H9 (cell line): ENCODE measurements around the gene RAD1. TPM values are rescaled to one million over a fixed set of nuclear protein-coding genes. Genes with fewer than 3 reads are reported as not detected.

Experiments used
- DNase-seq: peaks from one replicate; pipeline ENCODE4 v3.0.0-alpha.2; 2017
- H2AFZ ChIP-seq: one replicate; pipeline ENCODE4 v1.6.1; 2013; ENCODE audit warnings: mild to moderate bottlenecking, low read length, control low read depth, moderate library complexity
- H2AK5ac ChIP-seq: 2 replicates; pipeline ENCODE4 v1.6.1; 2013; ENCODE audit warnings: low read length, control low read depth, mixed read lengths; ENCODE audit not compliant: insufficient read length
- H2BK120ac ChIP-seq: one replicate; pipeline ENCODE4 v1.6.1; 2013; ENCODE audit warnings: low read depth, mild to moderate bottlenecking, low read length, control low read depth, inconsistent platforms; ENCODE audit not compliant: poor library complexity, severe bottlenecking
- H2BK12ac ChIP-seq: 2 replicates; pipeline ENCODE4 v1.6.1; 2013; ENCODE audit warnings: low read length, control low read depth, mixed read lengths, low read depth; ENCODE audit not compliant: insufficient read length
- H2BK15ac ChIP-seq: 2 replicates; pipeline ENCODE4 v1.6.1; 2013; ENCODE audit warnings: low read depth, low read length, control low read depth
- H2BK20ac ChIP-seq: one replicate; pipeline ENCODE4 v1.6.1; 2013; ENCODE audit warnings: low read depth, mild to moderate bottlenecking, low read length, control low read depth, inconsistent platforms; ENCODE audit not compliant: poor library complexity, severe bottlenecking
- H2BK5ac ChIP-seq: 2 replicates; pipeline ENCODE4 v1.6.1; 2013; ENCODE audit warnings: low read length, control low read depth, mixed read lengths; ENCODE audit not compliant: insufficient read length
- H3K14ac ChIP-seq: 2 replicates; pipeline ENCODE4 v1.6.1; 2013; ENCODE audit warnings: low read length, control low read depth; ENCODE audit not compliant: insufficient read depth
- H3K18ac ChIP-seq: 2 replicates; pipeline ENCODE4 v1.6.1; 2013; ENCODE audit warnings: low read depth, mild to moderate bottlenecking, mixed read lengths, low read length, control low read depth; ENCODE audit not compliant: insufficient read length
- H3K23ac ChIP-seq: 2 replicates; pipeline ENCODE4 v1.6.1; 2013; ENCODE audit warnings: low read length, control low read depth, mixed read lengths, low read depth; ENCODE audit not compliant: insufficient read length
- H3K23me2 ChIP-seq: 2 replicates; pipeline ENCODE4 v1.6.1; 2013; ENCODE audit warnings: low read depth, mild to moderate bottlenecking, mixed read lengths, low read length, control low read depth; ENCODE audit not compliant: insufficient read length, poor library complexity, severe bottlenecking
- H3K27ac ChIP-seq: 2 replicates; pipeline ENCODE4 v1.5.1; 2013; ENCODE audit warnings: low read length, control low read depth, mixed read lengths, low read depth; ENCODE audit not compliant: insufficient read length
- H3K27me3 ChIP-seq: 2 replicates; pipeline ENCODE4 v1.6.1; 2013; ENCODE audit warnings: low read length, control low read depth, inconsistent platforms; ENCODE audit not compliant: insufficient read depth
- H3K4ac ChIP-seq: 2 replicates; pipeline ENCODE4 v1.6.1; 2013; ENCODE audit warnings: low read depth, mild to moderate bottlenecking, control low read depth, inconsistent platforms, low read length, moderate library complexity
- H3K4me1 ChIP-seq: 2 replicates; pipeline ENCODE4 v1.6.1; 2013; ENCODE audit warnings: low read length, control low read depth, inconsistent platforms; ENCODE audit not compliant: insufficient read depth
- H3K4me2 ChIP-seq: 2 replicates; pipeline ENCODE4 v1.6.1; 2013; ENCODE audit warnings: low read length, control low read depth, mixed read lengths; ENCODE audit not compliant: insufficient read length, insufficient read depth
- H3K56ac ChIP-seq: 2 replicates; pipeline ENCODE4 v1.6.1; 2013; ENCODE audit warnings: low read depth, mild to moderate bottlenecking, mixed read lengths, low read length, control low read depth; ENCODE audit not compliant: insufficient read length
- H3K79me1 ChIP-seq: 2 replicates; pipeline ENCODE4 v1.6.1; 2013; ENCODE audit warnings: low read depth, mild to moderate bottlenecking, moderate library complexity, low read length, control low read depth, inconsistent platforms; ENCODE audit not compliant: insufficient read depth, poor library complexity, severe bottlenecking
- H3K79me2 ChIP-seq: 2 replicates; pipeline ENCODE4 v1.6.1; 2013; ENCODE audit warnings: low read length, control low read depth, inconsistent platforms; ENCODE audit not compliant: insufficient read depth
- H3K9ac ChIP-seq: 2 replicates; pipeline ENCODE4 v1.6.1; 2013; ENCODE audit warnings: low read length, control low read depth, mixed read lengths; ENCODE audit not compliant: insufficient read length; ENCODE audit errors: extremely low read depth
- H3K9me3 ChIP-seq: one replicate; pipeline ENCODE4 v1.6.1; 2013; ENCODE audit warnings: low read depth, low read length, inconsistent platforms; ENCODE audit not compliant: control insufficient read depth
- H3T11ph ChIP-seq: one replicate; pipeline ENCODE4 v1.6.1; 2013; ENCODE audit warnings: mild to moderate bottlenecking, low read length, control low read depth, inconsistent platforms
- H4K20me1 ChIP-seq: one replicate; pipeline ENCODE4 v1.6.1; 2013; ENCODE audit not compliant: control insufficient read depth, insufficient read length, insufficient read depth
- H4K5ac ChIP-seq: 2 replicates; pipeline ENCODE4 v1.6.1; 2013; ENCODE audit warnings: low read depth, mild to moderate bottlenecking, mixed read lengths, low read length, control low read depth; ENCODE audit not compliant: insufficient read length
- H4K8ac ChIP-seq: replicated peaks from 2 replicates; pipeline ENCODE4 v1.6.1; 2013; ENCODE audit warnings: low read length, control low read depth, mixed read lengths, low read depth; ENCODE audit not compliant: insufficient read length
- H4K91ac ChIP-seq: 2 replicates; pipeline ENCODE4 v1.6.1; 2013; ENCODE audit warnings: low read depth, mild to moderate bottlenecking, moderate library complexity, mixed read lengths, low read length, control low read depth; ENCODE audit not compliant: insufficient read length
- H3K27ac Mint-ChIP-seq, 3 experiments: 2 replicates in 2 of 3; 3 replicates in 1 of 3; pipeline ENCODE4 v1.8.0; 2020 to 2021; ENCODE audit warnings: mixed read lengths in 3 of 3, mild to moderate bottlenecking in 1 of 3, moderate library complexity in 1 of 3
- H3K27me3 Mint-ChIP-seq: 2 replicates; pipeline ENCODE4 v1.8.0; 2021; ENCODE audit warnings: low read depth, mild to moderate bottlenecking, moderate library complexity, mixed read lengths
- H3K36me3 Mint-ChIP-seq, 3 experiments: 2 replicates in 2 of 3; 3 replicates in 1 of 3; pipeline ENCODE4 v1.8.0; 2020 to 2021; ENCODE audit warnings: low read depth in 3 of 3, mixed read lengths in 3 of 3; ENCODE audit not compliant: insufficient read depth in 1 of 3
- H3K4me1 Mint-ChIP-seq, 2 experiments: 2 replicates each; pipeline ENCODE4 v1.8.0; 2020; ENCODE audit warnings: mixed read lengths in 2 of 2
- H3K4me3 Mint-ChIP-seq, 2 experiments: 2 replicates in 1 of 2; 3 replicates in 1 of 2; pipeline ENCODE4 v1.8.0; 2020 to 2021; ENCODE audit warnings: mild to moderate bottlenecking in 2 of 2, mixed read lengths in 2 of 2, moderate library complexity in 1 of 2
- H3K9me3 Mint-ChIP-seq, 2 experiments: 2 replicates in 1 of 2; 3 replicates in 1 of 2; pipeline ENCODE4 v1.8.0; 2020; ENCODE audit warnings: mild to moderate bottlenecking in 2 of 2, mixed read lengths in 2 of 2, moderate library complexity in 1 of 2
- WGBS: extraction: QIAGEN DNeasy Blood & Tissue Kit; methylation state at CpG from one replicate; pipeline ENCODE4 v1.1.7; 2013; ENCODE audit warnings: missing lambda C conversion rate, low lambda C conversion rate, mixed read lengths; ENCODE audit not compliant: insufficient read length; ENCODE audit errors: extremely low coverage; 5-methylcytosine and 5-hydroxymethylcytosine counted together
- total RNA-seq: library from RNA; stranded (reverse); gene quantifications from 2 replicates; pipeline ENCODE4 v1.2.1, GENCODE V29; 2021
- TF ChIP-seq, protein P1 (sequence below): fragments of 200-600 bp; sonication (generic); conservative IDR thresholded peaks from 3 replicates; pipeline ENCODE4 v1.8.0; 2021; ENCODE audit warnings: antibody characterized with exemption, mild to moderate bottlenecking

The RAD1 gene
- total RNA-seq, 1 experiment from 2014 or later: 39.5 TPM

DNA sequence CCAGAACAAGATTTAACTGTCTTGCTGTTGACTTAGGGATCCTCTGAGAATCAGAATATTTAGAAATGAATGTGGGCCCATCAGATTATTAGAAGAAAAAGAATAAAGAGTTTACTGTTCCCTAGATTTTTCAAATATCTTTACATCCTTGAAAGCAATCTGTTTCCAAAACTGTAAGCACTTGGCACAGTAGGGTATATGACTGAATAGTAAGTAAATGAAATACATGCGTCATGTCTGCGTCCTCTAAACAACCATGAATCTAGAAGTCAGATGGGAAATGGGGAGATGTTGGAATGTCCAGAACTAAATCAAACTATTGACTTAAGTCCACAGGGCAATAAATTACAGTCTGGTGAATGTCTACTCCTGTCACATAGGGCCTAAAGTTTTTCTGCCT is 50.2 kb downstream of the RAD1 start:
- no peaks in the 10 kb centered on the region for H3K9me3 ChIP-seq
- H2AFZ ChIP-seq: no peak overlapping the region
- no peaks in the 10 kb centered on the region for H4K20me1 ChIP-seq
- no peak overlapping the region for H2BK12ac ChIP-seq
- no peak overlapping the region for H3K9ac ChIP-seq
- no peaks in the 10 kb centered on the region; a peak in 1 of 5 replicates for H3K9me3 Mint-ChIP-seq
- no peak overlapping the region for H2BK20ac ChIP-seq
- H3K23ac ChIP-seq: no peak overlapping the region
- TF ChIP-seq, protein P1, sequence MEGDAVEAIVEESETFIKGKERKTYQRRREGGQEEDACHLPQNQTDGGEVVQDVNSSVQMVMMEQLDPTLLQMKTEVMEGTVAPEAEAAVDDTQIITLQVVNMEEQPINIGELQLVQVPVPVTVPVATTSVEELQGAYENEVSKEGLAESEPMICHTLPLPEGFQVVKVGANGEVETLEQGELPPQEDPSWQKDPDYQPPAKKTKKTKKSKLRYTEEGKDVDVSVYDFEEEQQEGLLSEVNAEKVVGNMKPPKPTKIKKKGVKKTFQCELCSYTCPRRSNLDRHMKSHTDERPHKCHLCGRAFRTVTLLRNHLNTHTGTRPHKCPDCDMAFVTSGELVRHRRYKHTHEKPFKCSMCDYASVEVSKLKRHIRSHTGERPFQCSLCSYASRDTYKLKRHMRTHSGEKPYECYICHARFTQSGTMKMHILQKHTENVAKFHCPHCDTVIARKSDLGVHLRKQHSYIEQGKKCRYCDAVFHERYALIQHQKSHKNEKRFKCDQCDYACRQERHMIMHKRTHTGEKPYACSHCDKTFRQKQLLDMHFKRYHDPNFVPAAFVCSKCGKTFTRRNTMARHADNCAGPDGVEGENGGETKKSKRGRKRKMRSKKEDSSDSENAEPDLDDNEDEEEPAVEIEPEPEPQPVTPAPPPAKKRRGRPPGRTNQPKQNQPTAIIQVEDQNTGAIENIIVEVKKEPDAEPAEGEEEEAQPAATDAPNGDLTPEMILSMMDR: no peak
- no peak overlapping the region for H2BK5ac ChIP-seq
- no peak overlapping the region for H3K4ac ChIP-seq
- H3K56ac ChIP-seq: no peak overlapping the region
- no peak overlapping the region for H2AK5ac ChIP-seq
- H2BK15ac ChIP-seq: no peak overlapping the region
- DNase-seq: no peak
- H2BK120ac ChIP-seq: no peak overlapping the region
- H4K5ac ChIP-seq: no peak overlapping the region
- peaks cover 12% of the 10 kb centered on the region; the same call in 1 of the 2 replicates for H3K4me1 ChIP-seq
- no peak overlapping the region for H3T11ph ChIP-seq
- no peak overlapping the region for H3K14ac ChIP-seq
- H3K27me3 ChIP-seq: no peaks in the 10 kb centered on the region
- H3K4me1 Mint-ChIP-seq: peaks cover 34% of the 10 kb centered on the region in 2 experiments
- no peak overlapping the region; a peak in 1 of 5 replicates for H3K4me3 Mint-ChIP-seq
- peak overlapping the region in 2 of 3 experiments; percentile 0 to 63; a peak in 2 of 7 replicates for H3K27ac Mint-ChIP-seq
- peaks cover 0 to under 1% (median 0%) of the 10 kb centered on the region in 3 experiments; a peak in 1 of 7 replicates for H3K36me3 Mint-ChIP-seq
- H3K23me2 ChIP-seq: no peaks in the 10 kb centered on the region
- H3K27me3 Mint-ChIP-seq: no peaks in the 10 kb centered on the region; the same call in 1 of the 2 replicates
- H3K18ac ChIP-seq: no peak overlapping the region
- H3K27ac ChIP-seq: peak overlapping the region; percentile 87
- no peak overlapping the region for H4K91ac ChIP-seq
- H3K79me2 ChIP-seq: no peaks in the 10 kb centered on the region
- no peak overlapping the region for H3K4me2 ChIP-seq
- WGBS: no CpG with 5 or more reads among the region's 2 CpGs
- H3K79me1 ChIP-seq: no peaks in the 10 kb centered on the region
- no peak overlapping the region for H4K8ac ChIP-seq
